Vagina (tissue), 2 donors: ENCODE data around the gene CPAMD8.

ENCODE experiments used
- POLR2AphosphoS5 ChIP-seq, 2 donors: sonication (generic); formaldehyde crosslinking; IDR thresholded peaks; one replicate each; pipeline ENCODE4 v1.9.0; 2017; ENCODE audit warnings: antibody characterized with exemption in 2 of 2, mild to moderate bottlenecking in 2 of 2, low read depth in 1 of 2; ENCODE audit not compliant: insufficient read depth in 1 of 2
- TF ChIP-seq, protein P1 (sequence below), 3 experiments: fragments of 450-650 bp in 2 of 3; fragments of 200-600 bp in 1 of 3; sonication (generic) in 1 of 3; IDR thresholded peaks; one replicate each; pipeline ENCODE4 v1.5.1; 2017 to 2019; ENCODE audit warnings: antibody characterized with exemption in 3 of 3, mild to moderate bottlenecking in 2 of 3, moderate library complexity in 2 of 3

DNA sequence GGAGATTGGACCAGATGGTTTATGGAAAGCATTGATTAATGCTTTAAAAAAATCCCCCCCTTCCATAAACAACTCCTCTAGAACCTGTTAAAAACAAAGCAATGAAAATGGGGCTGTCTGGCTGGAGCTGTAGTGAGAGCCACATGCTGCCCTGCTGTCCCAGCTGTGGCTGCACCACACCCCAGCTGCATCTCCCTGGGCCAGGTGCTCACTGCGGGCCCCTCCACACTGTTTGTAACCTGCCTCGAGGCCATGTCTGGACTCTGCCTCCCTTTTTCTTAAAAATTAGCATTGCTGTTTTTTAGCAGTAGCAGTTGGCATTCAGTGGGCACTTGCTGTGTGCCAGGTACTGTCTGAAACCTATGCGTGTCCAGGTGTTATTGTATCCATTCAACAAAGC lies 153.0 kb downstream of the CPAMD8 start:
- TF ChIP-seq, protein P1, sequence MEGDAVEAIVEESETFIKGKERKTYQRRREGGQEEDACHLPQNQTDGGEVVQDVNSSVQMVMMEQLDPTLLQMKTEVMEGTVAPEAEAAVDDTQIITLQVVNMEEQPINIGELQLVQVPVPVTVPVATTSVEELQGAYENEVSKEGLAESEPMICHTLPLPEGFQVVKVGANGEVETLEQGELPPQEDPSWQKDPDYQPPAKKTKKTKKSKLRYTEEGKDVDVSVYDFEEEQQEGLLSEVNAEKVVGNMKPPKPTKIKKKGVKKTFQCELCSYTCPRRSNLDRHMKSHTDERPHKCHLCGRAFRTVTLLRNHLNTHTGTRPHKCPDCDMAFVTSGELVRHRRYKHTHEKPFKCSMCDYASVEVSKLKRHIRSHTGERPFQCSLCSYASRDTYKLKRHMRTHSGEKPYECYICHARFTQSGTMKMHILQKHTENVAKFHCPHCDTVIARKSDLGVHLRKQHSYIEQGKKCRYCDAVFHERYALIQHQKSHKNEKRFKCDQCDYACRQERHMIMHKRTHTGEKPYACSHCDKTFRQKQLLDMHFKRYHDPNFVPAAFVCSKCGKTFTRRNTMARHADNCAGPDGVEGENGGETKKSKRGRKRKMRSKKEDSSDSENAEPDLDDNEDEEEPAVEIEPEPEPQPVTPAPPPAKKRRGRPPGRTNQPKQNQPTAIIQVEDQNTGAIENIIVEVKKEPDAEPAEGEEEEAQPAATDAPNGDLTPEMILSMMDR (IDR thresholded peaks at IDR 0.05), result no peak
- TF ChIP-seq POLR2AphosphoS5 (IDR thresholded peaks at IDR 0.05; ENCODE audit: insufficient read depth in 1 of 2, low read depth in 1 of 2), result no peak
